Inferior parietal cortex (tissue), 1 donor: Measurements from ENCODE around the gene ANKRD16.
"Not testable (repeated sequence)": the region's sequence is repeated elsewhere in the genome, so short reads cannot be mapped to it uniquely, and the experiment has no call there.

Source experiments
- DNase-seq: peaks from one replicate; pipeline ENCODE4 v3.0.0-alpha.2; 2016; ENCODE audit errors: extremely low spot score

The ANKRD16 gene

GRCh38 chr10:5876181-5876768 is 13.4 kb downstream of the ANKRD16 start:
- no peak for DNase-seq

- peak; percentile 93 for DNase-seq
Observed at GRCh38 chr10:5873515-5873995, 16.1 kb downstream of the ANKRD16 start.

GRCh38 chr10:5871596-5871995 is 18.1 kb downstream of the ANKRD16 start:
- DNase-seq: no peak

DNA sequence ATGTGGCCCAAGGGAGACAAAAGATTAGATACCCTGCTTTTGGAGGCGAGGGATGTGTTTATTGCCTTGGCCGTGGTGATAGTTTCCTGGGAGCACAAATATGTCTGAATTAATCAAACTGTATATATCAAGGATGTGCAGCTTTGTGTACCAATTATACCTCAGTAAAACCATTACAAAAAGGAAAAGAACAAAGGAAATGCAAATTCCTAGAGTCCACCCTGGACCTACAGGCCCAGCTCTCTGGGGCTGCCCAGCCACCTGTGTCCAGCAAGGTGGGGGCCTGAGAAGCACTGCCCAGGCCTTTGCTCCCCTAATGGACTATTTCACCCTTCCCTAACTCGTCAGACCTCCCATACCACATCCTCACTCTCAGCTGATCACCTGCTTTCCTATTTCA is 20.5 kb downstream of the ANKRD16 start:
- no peak for DNase-seq

- not testable (repeated sequence) for DNase-seq
Observed at GRCh38 chr10:5868383-5868782, 21.3 kb downstream of the ANKRD16 start.

- not testable (repeated sequence) for DNase-seq
Observed at GRCh38 chr10:5867091-5867615, 22.5 kb downstream of the ANKRD16 start.

DNA sequence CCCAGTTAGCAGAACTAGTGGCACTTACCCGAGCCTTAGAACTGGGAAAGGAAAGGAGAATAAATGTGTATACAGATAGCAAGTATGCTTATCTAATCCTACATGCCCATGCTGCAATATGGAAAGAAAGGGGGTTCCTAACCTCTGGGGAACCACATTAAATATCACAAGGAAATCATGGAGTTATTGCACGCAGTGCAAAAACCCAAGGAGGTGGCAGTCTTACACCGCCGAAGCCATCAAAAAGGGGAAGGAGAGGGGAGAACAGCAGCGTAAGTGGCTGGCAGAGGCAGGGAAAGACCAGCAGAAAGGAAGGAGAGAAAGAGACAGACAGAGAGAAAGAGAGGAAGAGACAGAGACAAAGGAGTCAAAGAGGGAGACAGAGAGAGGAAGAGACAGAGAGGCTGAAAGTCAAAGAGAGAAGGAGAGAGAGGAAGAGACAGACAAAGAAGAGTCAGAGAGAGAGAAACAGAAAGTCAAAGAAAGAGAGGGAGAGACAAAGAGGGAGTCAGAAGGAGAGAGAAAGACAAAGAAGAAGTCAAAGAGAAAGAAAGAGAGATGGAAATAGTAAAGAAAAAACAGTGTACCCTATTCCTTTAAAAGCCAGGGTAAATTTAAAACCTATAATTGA is 23.1 kb downstream of the ANKRD16 start:
- DNase-seq: not testable (repeated sequence)

GRCh38 chr10:5862981-5863685 is 26.6 kb downstream of the ANKRD16 start:
- DNase-seq: not testable (repeated sequence)

DNA sequence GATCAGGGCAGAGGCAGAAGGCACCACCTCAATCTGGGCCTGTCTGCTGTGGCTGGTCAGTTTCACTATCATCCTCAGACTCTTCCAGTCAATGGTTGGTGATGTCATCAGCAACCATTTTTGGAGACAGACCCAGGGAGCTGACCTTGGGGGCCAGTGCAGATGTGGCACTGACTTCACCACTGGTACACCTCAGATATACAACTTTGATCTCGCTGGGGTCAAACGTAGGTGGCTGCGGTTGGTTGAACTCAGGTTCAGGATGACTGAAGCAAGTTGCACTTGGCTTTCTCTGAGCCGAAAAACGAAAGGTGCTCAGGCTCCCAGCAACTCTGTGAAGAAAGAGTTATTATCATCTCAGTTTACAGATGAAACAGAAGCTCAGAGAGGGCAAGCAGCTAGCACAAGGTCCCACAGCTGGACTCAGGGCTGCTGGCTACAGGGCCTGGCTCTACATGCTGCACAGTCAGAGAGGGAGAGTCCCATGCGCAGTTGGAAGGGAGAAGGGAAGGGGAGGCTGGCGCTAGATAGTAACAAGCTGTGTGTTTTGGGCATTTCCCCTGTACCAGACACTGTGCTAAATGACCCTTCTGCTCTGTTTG is 27.2 kb downstream of the ANKRD16 start:
- DNase-seq: no peak

DNA sequence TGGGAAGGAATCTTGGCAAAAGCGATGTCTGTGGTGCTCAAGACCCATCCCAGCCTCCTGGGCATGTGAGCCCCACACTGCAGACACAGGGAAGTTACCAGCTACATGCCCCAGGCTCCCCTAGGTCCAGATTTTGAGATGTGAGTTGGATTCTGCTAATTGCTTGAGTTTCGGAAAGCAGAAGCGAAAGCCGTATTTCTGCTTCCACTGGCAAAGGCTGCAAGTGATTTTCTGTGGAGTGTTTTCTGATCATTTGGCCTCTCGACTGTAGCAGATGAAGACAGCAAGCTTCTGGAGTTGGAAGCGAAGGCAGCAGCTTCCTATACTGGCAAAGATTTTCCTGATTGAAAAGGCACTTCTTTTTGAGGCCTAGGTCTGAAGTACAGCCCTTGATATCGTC is 29.6 kb downstream of the ANKRD16 start:
- peak; percentile 11 for DNase-seq

GRCh38 chr10:5858811-5859210 is 30.9 kb downstream of the ANKRD16 start:
- DNase-seq: peak; percentile 80

DNA sequence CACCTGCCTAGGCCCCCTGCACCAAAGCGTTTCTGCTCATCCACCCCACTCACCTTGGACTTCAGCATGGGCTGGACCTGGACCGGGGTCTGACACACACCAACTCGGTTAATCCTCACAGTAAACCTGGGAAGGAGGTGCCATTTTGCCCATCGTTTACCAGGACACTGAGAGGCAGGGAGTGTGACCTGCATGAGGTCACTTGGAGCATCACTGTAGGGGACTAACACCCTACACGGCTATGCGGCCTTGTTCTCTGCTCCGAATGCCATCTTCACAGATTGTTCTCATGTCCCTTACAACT is 33.0 kb downstream of the ANKRD16 start:
- no peak for DNase-seq

GRCh38 chr10:5855979-5856700 is 33.6 kb downstream of the ANKRD16 start:
- DNase-seq: no peak

- no peak for DNase-seq
Observed at GRCh38 chr10:5854131-5854475, 35.6 kb downstream of the ANKRD16 start.

GRCh38 chr10:5846667-5847066 is 43.0 kb downstream of the ANKRD16 start:
- DNase-seq: not testable (repeated sequence)

DNA sequence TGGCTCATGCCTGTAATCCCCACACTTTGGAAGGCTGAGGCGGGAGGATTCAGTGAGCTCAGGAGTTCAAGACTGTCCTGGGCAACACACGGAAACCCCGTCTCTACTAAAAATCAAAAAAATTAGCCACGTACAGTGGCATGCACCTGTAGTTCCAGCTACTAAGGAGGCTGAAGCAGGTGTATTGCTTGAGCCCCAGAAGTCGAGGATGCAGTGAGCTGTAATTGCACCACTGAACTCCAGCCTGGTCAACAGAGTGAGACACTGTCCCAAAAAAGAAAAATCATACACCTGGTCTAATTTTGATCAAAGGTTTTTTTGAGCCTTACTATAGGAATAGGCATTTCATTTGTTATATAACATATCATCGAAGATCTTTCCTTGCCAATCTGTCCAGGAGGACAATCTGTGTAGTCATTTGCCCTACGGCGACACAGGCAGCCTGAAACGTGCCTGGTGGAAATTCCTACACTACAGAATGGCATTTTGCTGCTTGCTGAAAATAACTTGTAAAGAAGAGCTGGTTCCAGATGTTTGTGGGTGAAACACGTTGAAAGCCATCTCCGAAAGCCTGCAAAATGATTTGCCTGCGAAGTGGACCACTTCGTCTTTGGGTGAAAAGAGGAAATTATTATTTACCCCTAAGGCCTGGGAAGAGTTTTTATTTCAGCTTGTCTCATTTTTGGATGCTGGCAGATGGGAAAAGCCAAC is 45.2 kb downstream of the ANKRD16 start:
- DNase-seq: no peak

DNA sequence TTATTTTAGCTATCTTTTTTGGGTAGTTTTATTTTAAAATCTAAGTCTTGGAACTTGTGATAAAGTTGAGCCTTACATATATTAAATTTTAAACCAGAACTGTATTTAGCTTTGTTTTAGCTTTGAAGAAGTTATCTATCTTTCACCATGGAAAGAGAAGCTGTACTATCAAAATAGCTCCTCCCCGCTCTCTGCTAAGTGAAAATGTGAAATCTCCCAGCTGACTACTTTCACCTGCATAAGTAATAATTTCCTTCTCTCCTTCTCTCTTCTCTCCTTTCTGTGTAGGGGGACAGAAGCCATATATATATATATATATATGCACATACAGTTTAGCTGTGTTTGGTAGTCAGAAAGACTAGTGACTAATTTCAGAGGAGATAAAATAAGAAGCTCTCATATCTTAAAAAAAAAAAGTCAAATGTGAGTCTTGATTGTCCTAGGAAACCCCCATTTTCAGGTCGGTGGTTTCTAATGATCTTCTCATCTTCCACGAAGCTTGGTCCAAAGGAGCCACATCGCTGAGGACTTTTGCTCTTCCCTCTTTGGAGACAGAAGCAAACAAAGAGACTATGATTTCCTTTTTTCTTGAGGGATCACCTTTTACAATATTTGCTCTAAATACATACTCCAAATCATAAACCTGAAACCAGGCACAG is 45.9 kb downstream of the ANKRD16 start:
- DNase-seq: no peak

- DNase-seq: no peak
Observed at GRCh38 chr10:5841965-5842364, 47.7 kb downstream of the ANKRD16 start.

DNA sequence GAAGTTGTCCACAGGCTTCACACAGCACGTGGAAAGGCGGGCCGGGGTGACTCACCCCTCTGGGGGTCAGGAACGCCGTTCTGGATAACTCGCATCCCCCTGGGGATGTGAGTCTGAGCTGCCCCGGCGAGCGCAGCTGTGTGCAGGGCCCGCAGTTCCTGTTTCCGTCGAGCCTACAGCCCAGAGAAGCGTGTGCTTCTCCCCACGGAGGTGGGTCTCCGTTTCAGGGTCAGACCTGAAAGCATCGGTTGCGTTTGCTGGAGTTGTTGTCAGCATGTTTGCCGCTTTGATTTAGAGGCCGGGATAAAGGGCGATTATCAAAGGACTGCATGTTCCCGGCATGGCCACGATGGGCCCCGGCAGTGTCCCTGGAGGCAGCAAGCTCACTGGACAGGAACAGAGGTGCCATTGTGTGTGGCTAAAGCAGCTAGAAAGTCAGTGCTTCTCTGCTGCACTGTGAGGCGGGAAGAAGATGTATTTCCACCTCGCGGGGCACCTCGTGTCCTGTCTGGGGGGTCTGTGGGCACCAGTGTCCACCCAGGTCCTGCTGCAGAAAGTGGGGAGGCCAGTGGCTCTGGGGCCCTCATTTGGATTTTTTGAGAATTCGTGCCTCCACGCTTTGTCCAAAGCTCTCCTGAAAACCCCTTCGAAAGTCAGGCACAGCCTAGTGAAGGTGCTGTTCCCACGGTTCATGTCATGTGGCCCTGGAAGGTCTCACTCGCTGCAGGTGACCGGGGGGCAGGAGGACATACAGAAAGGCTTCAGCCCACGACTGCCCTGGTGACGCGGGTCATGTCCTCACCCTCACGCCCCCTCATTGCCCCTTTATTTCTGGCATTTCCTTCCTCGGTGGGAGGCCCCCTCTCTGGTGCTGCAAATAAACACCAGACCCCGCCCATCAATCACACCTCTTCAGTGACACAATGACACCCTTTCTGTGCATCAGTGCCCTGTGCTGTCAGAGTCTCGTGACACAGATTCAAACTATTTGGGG is 49.1 kb downstream of the ANKRD16 start:
- DNase-seq: peak; percentile 59
